HCT116 (cell line): Measurements from ENCODE around the gene YWHAQ. TPM values are rescaled to one million over a fixed set of nuclear protein-coding genes. Genes with fewer than 3 reads are reported as not detected.

Experiments
- ATAC-seq: fragments of 200-7000 bp; cut with Tn5 transposase; 2 replicates; pipeline ENCODE4 v1.9.1; 2020; ENCODE audit warnings: mild to moderate bottlenecking, moderate library complexity
- BruUV-seq: library from RNA; stranded (reverse); fragments of 400-500 nt; replicated peaks from 2 replicates; lab custom pipeline; 2021; lab: Mats Ljungman, UMichigan
- CTCF ChIA-PET: fragments of 300-600 bp; sonication (Branson Sonifier 250); formaldehyde crosslinking; loops from one replicate; lab custom pipeline; 2021; ENCODE audit warnings: antibody characterized with exemption; lab: Charles Lee
- POLR2A ChIA-PET: fragments of 300-600, 350-600 bp; sonication (Branson Sonifier 250); formaldehyde crosslinking; loops from one replicate; lab custom pipeline; 2021; ENCODE audit warnings: antibody characterized with exemption; lab: Charles Lee
- RAD21 ChIA-PET, 2 experiments: fragments of 300-600 bp; sonication (Branson Sonifier 250); formaldehyde crosslinking; loops; one replicate each; lab custom pipeline; 2023; ENCODE audit warnings: low total read pairs in 2 of 2; ENCODE audit not compliant: uncharacterized antibody in 2 of 2, unreplicated experiment in 2 of 2, low non-redundant PET in 1 of 2; lab: Charles Lee
- DNase-seq: peaks from one replicate; pipeline ENCODE4 v3.0.0-alpha.2; 2010; ENCODE audit warnings: low read depth, low spot score
- H2AFZ ChIP-seq: fragments of 200-600 bp; shearing (Covaris generic), sonication (generic); 2 replicates; pipeline ENCODE4 v1.6.1; 2017; ENCODE audit warnings: low read depth, mixed run types, mixed read lengths, antibody characterized with exemption, low read length; ENCODE audit not compliant: poor library complexity, severe bottlenecking
- H3K27ac ChIP-seq: 2 replicates; pipeline ENCODE4 v1.5.1; 2012; ENCODE audit warnings: low read depth, low read length
- H3K27me3 ChIP-seq: fragments of 200-600 bp; sonication (generic); 2 replicates; pipeline ENCODE4 v1.6.1; 2016; ENCODE audit warnings: mixed run types, low read length, mixed read lengths; ENCODE audit not compliant: insufficient read depth
- H3K36me3 ChIP-seq, 2 experiments: fragments of 200-500 bp in 1 of 2; fragments of 200-600 bp in 1 of 2; sonication (Bioruptor generic) in 1 of 2; sonication (generic) in 1 of 2; 2 replicates each; pipeline versions ENCODE4 v1.5.1 to v1.6.1; 2014 to 2016; ENCODE audit warnings: low read length in 2 of 2, inconsistent platforms in 1 of 2, mixed read lengths in 1 of 2, mixed run types in 1 of 2; ENCODE audit not compliant: insufficient read depth in 2 of 2, control insufficient read depth in 1 of 2
- H3K4me1 ChIP-seq, 2 experiments: fragments of 200-600 bp in 1 of 2; sonication (generic) in 1 of 2; 2 replicates each; pipeline versions ENCODE4 v1.5.1 to v1.6.1; 2012 to 2017; ENCODE audit warnings: low read length in 2 of 2, inconsistent platforms in 1 of 2, mild to moderate bottlenecking in 1 of 2, mixed read lengths in 1 of 2, mixed run types in 1 of 2, moderate library complexity in 1 of 2; ENCODE audit not compliant: insufficient read depth in 2 of 2, control insufficient read depth in 1 of 2
- H3K4me2 ChIP-seq: fragments of 200-600 bp; sonication (generic); 2 replicates; pipeline ENCODE4 v1.6.1; 2017; ENCODE audit warnings: mixed run types, low read length, mixed read lengths
- H3K4me3 ChIP-seq, 2 experiments: fragments of 200-600 bp in 1 of 2; sonication (generic) in 1 of 2; replicated peaks in 1 of 2; 2 replicates each; pipeline ENCODE4 v1.5.1; 2011 to 2016; ENCODE audit warnings: low read length in 2 of 2, control low read depth in 1 of 2, low read depth in 1 of 2, mild to moderate bottlenecking in 1 of 2, mixed read lengths in 1 of 2, mixed run types in 1 of 2
- H3K79me2 ChIP-seq: fragments of 200-600 bp; sonication (generic); 2 replicates; pipeline ENCODE4 v1.6.1; 2017; ENCODE audit warnings: mild to moderate bottlenecking, mixed run types, low read length, moderate library complexity, mixed read lengths; ENCODE audit not compliant: insufficient read depth
- H3K9ac ChIP-seq: fragments of 200-600 bp; sonication (generic); 2 replicates; pipeline ENCODE4 v1.6.1; 2016; ENCODE audit warnings: low read length, mixed read lengths
- H3K9me2 ChIP-seq: fragments of 200-600 bp; sonication (generic), shearing (Covaris generic); 2 replicates; pipeline ENCODE4 v1.6.1; 2017; ENCODE audit warnings: mixed run types, mild to moderate bottlenecking, moderate library complexity; ENCODE audit not compliant: insufficient read depth
- H3K9me3 ChIP-seq, 2 experiments: fragments of 200-500 bp in 1 of 2; fragments of 200-600 bp in 1 of 2; sonication (Bioruptor generic) in 1 of 2; sonication (generic) in 1 of 2; 2 replicates each; pipeline ENCODE4 v1.6.1; 2014 to 2017; ENCODE audit warnings: low read length in 2 of 2, mixed read lengths in 2 of 2, inconsistent platforms in 1 of 2, low read depth in 1 of 2, mild to moderate bottlenecking in 1 of 2, mixed run types in 1 of 2, moderate library complexity in 1 of 2; ENCODE audit not compliant: control insufficient read depth in 1 of 2, insufficient read depth in 1 of 2
- H4K20me1 ChIP-seq: fragments of 200-600 bp; sonication (generic), shearing (Covaris generic); 2 replicates; pipeline ENCODE4 v1.6.1; 2017; ENCODE audit warnings: mixed run types, mild to moderate bottlenecking, moderate library complexity; ENCODE audit not compliant: insufficient read depth
- ELF1 ChIP-seq: IDR thresholded peaks from 2 replicates; pipeline ENCODE4 v1.6.1; 2012; ENCODE audit warnings: low read depth, borderline replicate concordance
- EZH2phosphoT487 ChIP-seq: fragments of 200-600 bp; IDR thresholded peaks from 2 replicates; pipeline ENCODE4 v1.6.1; 2018; ENCODE audit warnings: antibody characterized with exemption, borderline replicate concordance
- POLR2A ChIP-seq: IDR thresholded peaks from 2 replicates; pipeline ENCODE4 v1.7.0; 2011; ENCODE audit warnings: borderline replicate concordance; ENCODE audit not compliant: insufficient read depth, insufficient read length; ENCODE audit errors: extremely low read depth
- POLR2AphosphoS5 ChIP-seq: IDR thresholded peaks from 2 replicates; pipeline ENCODE4 v1.6.1; 2011; ENCODE audit warnings: mild to moderate bottlenecking, low read depth, low read length, moderate library complexity
- SIN3A ChIP-seq: IDR thresholded peaks from 2 replicates; pipeline ENCODE4 v1.6.1; 2012; ENCODE audit warnings: low read depth
- SP1 ChIP-seq: IDR thresholded peaks from 2 replicates; pipeline ENCODE4 v1.6.1; 2012; ENCODE audit warnings: low read depth
- SRF ChIP-seq: IDR thresholded peaks from 2 replicates; pipeline ENCODE4 v1.6.1; 2012; ENCODE audit warnings: low read depth
- ZNF274 ChIP-seq: fragments of 200-500 bp; sonication (Bioruptor generic); IDR thresholded peaks from 2 replicates; pipeline ENCODE4 v1.6.1; 2014; ENCODE audit warnings: mild to moderate bottlenecking, low read depth, low read length, inconsistent platforms
- intact Hi-C: fragments of 100-400 bp; cut with micrococcal nuclease; formaldehyde crosslinking; loops from 2 replicates; pipeline ENCODE4 v1.10.0; 2022
- total RNA-seq: library from RNA; stranded (reverse); gene quantifications from one replicate; pipeline ENCODE4 v1.2.1, GENCODE V29; 2021; ENCODE audit not compliant: unreplicated experiment
- TF ChIP-seq, protein P1 (sequence below): IDR thresholded peaks from 2 replicates; pipeline ENCODE4 v1.6.1; 2012

YWHAQ gene
- total RNA-seq, 1 experiment from 2014 or later, result 365 TPM

DNA sequence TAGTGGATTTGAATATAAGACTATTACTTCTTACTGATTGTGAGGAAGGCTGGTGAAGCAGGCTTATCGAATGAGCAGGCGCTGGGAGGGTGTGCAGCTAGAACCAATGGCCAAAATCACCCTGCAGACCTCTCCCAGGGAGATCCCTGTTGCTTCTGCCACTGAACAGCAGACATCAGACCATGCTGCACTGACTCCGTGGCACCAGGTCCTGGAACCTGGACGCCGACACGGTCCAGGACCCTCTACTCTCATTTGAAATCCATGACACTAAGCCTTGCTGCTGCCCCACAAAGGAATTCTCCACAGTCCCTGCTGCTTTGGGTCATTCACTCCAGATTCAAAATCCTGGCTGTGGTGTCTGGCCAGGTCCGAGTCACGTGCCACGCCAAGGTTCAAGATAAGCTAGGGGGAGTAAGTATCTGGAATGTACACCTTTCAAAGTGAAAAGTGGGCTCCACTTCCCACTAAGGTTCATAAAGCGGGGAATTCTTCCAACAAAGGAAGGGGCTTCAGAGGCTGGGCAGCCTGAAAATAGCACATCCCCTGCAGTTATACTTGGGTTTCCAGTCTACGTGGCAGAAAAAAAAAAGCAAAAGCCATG is 9.0 kb upstream of the YWHAQ start (continued):
- TF ChIP-seq SRF (no peak), SIN3A (no peak), EZH2phosphoT487 (no peak), POLR2AphosphoS5 (no peak), ELF1 (no peak), SP1 (no peak)
- TF ChIP-seq, protein P1, sequence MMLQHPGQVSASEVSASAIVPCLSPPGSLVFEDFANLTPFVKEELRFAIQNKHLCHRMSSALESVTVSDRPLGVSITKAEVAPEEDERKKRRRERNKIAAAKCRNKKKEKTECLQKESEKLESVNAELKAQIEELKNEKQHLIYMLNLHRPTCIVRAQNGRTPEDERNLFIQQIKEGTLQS, result no peak

GRCh38 chr2:9639000-9639602 is 8.3 kb upstream of the YWHAQ start:
- no peak for ATAC-seq
- H3K36me3 ChIP-seq, result no peaks in the 10 kb centered on the region
- no peak overlapping the region for H2AFZ ChIP-seq
- no peaks in the 10 kb centered on the region for H3K79me2 ChIP-seq
- CTCF ChIA-PET, result no interaction called here
- no peak for TF ChIP-seq SRF
- no peak for TF ChIP-seq POLR2A
- TF ChIP-seq ZNF274, result no peak
- TF ChIP-seq ELF1, result no peak
- TF ChIP-seq, protein P1, result no peak
- no peak for TF ChIP-seq EZH2phosphoT487
- TF ChIP-seq, all 23 proteins: peak for 0
- DNase-seq, result no peak
- H3K4me1 ChIP-seq, result peaks cover 14 to 29% of the 10 kb centered on the region in 2 experiments; a peak in 3 of 4 replicates
- BruUV-seq, result no TSS peak
- ChIA-PET RAD21 (no interaction called here), POLR2A (interaction anchor here (2.1 kb wide), 1 partner anchor 9 kb away, joined by 9 read pairs; the partner anchor contains the start of gene YWHAQ)
- H3K27me3 ChIP-seq, result no peaks in the 10 kb centered on the region; the same call in 1 of the 2 replicates
- H3K9me3 ChIP-seq, result no peaks in the 10 kb centered on the region
- no peak overlapping the region for H3K4me3 ChIP-seq
- no peaks in the 10 kb centered on the region for H4K20me1 ChIP-seq
- intact Hi-C loops, result no loop called here
- peak overlapping the region; percentile 67; the same call in 1 of the 2 replicates for H3K4me2 ChIP-seq
- no peak overlapping the region for H3K27ac ChIP-seq
- no peak overlapping the region for H3K9ac ChIP-seq
- no peaks in the 10 kb centered on the region for H3K9me2 ChIP-seq
